ENCODE measurements around the gene ARMH2. TPM values are rescaled to one million over a fixed set of nuclear protein-coding genes. Genes with fewer than 3 reads are reported as not detected.

ARMH2 gene
- not detected for total RNA-seq

GRCh38 chr6:24798740-24799540 lies at the start of gene ARMH2:
TSS of gene ARMH2 (minus strand) at chr6:24798917. CDS start at chr6:24798857, 60 bp downstream.
- DNase-seq (ENCODE audit: low spot score in 2 of 2) (no peak), FAIRE-seq (no peak)

DNA sequence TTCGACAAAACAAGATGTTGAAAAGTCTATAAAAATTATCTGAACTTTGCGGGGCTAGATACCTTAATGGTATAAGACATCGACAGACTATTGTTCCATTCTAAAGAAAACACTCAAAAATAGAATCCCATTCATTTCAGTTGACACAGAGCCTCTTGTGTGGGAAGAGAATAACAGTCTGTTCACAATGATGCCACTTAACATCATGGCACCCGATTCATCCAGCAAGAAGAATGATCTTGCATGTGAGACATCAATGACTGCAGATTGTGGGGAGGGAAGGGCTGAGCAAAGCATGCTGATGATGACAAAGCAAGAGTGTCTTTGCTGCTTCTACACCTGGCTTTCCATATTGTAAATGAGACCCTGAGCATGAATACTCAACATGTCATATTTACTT lies 49.7 kb upstream of the ARMH2 start:
- DNase-seq (ENCODE audit: low spot score in 2 of 2) (peak in 1 of 2 donors; percentile 20), FAIRE-seq (peak; percentile 63)

DNA sequence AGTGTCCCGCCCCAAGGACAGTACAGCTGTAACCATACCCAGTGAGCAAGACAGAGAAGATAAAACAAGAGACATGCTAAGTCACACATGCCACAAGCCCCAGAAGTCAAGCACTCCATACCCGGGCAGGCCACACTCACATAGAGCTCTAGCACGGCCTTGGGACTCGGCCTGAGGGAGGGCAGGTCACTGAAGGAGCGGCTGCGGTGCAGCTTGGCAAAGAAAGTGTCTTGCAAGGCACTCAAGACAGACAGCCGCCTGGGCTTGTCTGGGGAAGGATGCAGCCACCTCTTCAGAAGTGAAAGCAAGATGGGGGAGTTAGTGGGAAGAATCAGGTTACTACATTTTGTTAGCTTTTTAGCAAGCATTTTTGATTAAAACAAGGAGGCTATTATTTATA lies 48.7 kb upstream of the ARMH2 start:
- FAIRE-seq (no peak), DNase-seq (ENCODE audit: low spot score in 2 of 2) (no peak)

DNA sequence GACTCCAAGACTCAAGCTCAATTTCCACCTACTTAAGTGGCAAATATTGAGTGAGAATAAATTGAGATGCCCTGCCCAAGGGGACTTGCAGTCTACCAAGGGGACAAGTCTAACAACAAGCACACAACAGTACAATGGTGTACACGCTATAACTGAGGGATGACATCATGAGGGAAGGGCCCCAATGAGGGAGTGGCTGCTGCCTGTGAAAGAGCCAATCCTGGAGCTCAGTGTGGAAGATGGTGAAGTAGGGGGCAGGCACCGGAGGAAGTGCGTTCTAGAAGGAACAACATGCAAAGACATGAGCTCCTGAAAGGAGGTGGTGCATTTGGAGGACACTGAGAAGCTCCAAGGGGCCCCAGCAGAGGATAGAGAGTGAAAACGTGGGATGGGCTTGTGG lies 46.9 kb upstream of the ARMH2 start:
- FAIRE-seq (no peak), DNase-seq (ENCODE audit: low spot score in 2 of 2) (no peak)

- FAIRE-seq (no peak), DNase-seq (ENCODE audit: low spot score in 2 of 2) (no peak)
Observed at GRCh38 chr6:24844903-24845302, 46.2 kb upstream of the ARMH2 start.

GRCh38 chr6:24844061-24844460 lies 45.3 kb upstream of the ARMH2 start:
- FAIRE-seq (no peak), DNase-seq (ENCODE audit: low spot score in 2 of 2) (no peak)

DNA sequence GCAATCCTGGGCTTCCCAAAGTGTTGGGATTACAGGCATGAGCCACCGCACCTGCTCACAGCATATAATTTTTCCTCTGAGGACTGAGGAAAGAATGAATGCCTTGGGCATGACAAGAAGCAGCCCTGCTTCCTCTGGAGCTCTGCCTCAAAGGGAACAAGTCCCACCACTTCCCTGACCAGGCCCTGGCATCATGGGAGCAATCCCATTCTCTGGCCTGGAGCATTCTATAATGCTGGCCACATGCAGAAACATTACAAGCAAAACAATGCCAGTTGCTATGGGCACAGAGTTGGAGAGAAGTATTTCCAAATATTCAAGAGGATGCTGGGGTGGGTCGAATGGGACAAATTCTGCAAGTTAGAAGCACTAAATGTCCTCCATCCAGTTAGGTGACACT lies 41.5 kb upstream of the ARMH2 start:
- DNase-seq (ENCODE audit: low spot score in 2 of 2), result no peak
- FAIRE-seq, result no peak

GRCh38 chr6:24838994-24839393 lies 40.3 kb upstream of the ARMH2 start:
- FAIRE-seq, result no peak
- no peak for DNase-seq (ENCODE audit: low spot score in 2 of 2)

DNA sequence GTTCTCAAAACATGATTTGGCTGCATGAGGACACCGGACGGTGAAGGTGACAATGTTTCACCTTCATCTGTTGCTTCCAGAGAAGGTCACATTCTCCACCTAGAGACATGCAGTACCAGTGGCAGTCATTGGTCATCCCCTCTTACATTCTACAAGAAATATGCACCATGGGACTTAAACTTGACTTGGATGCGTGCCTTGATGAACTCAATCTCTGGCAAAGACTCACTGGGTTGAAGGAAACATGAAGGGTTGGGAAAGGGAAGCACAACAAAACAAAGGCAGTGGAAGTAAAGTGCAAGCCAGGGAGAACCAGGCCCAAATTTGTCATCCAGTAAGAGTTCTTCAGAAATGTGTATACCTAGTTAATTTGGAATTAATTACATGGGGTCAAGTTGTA lies 39.4 kb upstream of the ARMH2 start:
- FAIRE-seq (no peak), DNase-seq (ENCODE audit: low spot score in 2 of 2) (no peak)

- FAIRE-seq, result no peak
Observed at GRCh38 chr6:24836109-24836508, 37.4 kb upstream of the ARMH2 start.

GRCh38 chr6:24833711-24834386 lies 35.1 kb upstream of the ARMH2 start:
- no peak for FAIRE-seq
- no peak for DNase-seq (ENCODE audit: low spot score in 2 of 2)

More at GRCh38 chr6:24836109-24836508, 37.4 kb upstream of the ARMH2 start:
- DNase-seq (ENCODE audit: low spot score in 2 of 2), result no peak

GRCh38 chr6:24832794-24833193 lies 34.1 kb upstream of the ARMH2 start:
- FAIRE-seq, result no peak
- DNase-seq (ENCODE audit: low spot score in 2 of 2), result no peak

- no peak for FAIRE-seq
- DNase-seq (ENCODE audit: low spot score in 2 of 2), result no peak
Observed at GRCh38 chr6:24831771-24832716, 33.3 kb upstream of the ARMH2 start.

GRCh38 chr6:24829657-24830056 lies 30.9 kb upstream of the ARMH2 start:
- FAIRE-seq (no peak), DNase-seq (ENCODE audit: low spot score in 2 of 2) (no peak)

GRCh38 chr6:24827970-24828369 lies 29.3 kb upstream of the ARMH2 start:
- no peak for FAIRE-seq

GRCh38 chr6:24827162-24827561 lies 28.4 kb upstream of the ARMH2 start:
- FAIRE-seq, result no peak
- DNase-seq (ENCODE audit: low spot score in 2 of 2), result no peak

More at GRCh38 chr6:24827970-24828369, 29.3 kb upstream of the ARMH2 start:
- no peak for DNase-seq (ENCODE audit: low spot score in 2 of 2)

DNA sequence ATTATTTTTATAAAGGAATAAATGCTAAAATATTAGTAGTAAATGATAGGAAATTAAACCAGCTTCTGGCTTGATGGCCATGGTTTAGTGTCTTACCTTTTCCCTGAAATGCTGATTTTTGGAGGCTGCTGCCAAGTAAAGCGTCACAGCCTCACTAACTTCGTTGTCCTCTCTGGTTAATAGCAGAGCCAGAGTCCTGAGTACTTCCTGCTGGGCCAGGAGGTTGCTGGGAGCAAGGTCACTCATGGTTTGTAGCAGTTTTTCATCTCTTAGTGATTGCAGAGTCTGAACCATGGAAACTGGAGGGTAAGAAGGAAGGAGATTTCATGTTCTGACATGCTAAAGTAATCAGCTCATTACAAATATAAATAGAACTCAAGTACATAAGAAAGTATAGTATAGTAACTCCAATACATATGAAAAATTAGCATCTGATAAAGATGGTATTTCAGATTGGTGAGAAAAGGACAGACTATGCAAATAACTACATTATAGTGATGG lies 26.5 kb upstream of the ARMH2 start:
- FAIRE-seq, result no peak
- no peak for DNase-seq (ENCODE audit: low spot score in 2 of 2)

- FAIRE-seq (no peak), DNase-seq (ENCODE audit: low spot score in 2 of 2) (no peak)
Observed at GRCh38 chr6:24824142-24824938, 25.6 kb upstream of the ARMH2 start.

GRCh38 chr6:24823185-24823584 lies 24.5 kb upstream of the ARMH2 start:
- DNase-seq (ENCODE audit: low spot score in 2 of 2), result no peak
- FAIRE-seq, result no peak

GRCh38 chr6:24822696-24823095 lies 24.0 kb upstream of the ARMH2 start:
- FAIRE-seq, result no peak
- DNase-seq (ENCODE audit: low spot score in 2 of 2), result no peak
